HG03060 (cell line): ENCODE measurements around the gene RHOD.

ENCODE experiments used
- ATAC-seq: cut with Tn5 transposase; IDR thresholded peaks from one replicate; pipeline ENCODE4 v1.9.1; 2021; ENCODE audit warnings: low read depth, moderate number of reproducible peaks; ENCODE audit not compliant: unreplicated experiment

Gene RHOD

DNA sequence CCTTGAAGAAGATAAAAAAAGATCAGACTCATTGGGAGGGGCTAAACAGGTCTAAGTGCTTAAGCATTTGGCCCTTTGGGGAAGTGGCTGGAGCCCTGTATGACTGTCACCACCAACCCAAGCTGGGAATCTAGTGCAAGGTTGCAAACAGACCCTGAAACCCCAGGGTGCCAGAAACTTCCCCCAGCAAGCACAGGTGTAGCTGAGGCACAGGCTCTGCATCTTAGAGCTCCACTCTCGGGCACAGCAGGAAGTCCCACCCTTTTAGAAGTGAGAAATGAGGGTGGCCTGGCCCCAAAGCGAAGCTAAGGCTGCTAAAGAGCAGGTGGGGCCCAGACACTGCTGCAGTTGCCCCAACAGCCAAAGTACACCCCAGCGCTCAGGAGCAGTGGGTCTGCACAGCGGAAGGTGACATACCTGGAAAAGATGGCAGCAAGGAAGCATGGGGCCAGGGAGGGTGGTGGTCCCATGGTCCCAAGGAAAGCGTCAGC, 56.6 kb downstream of the RHOD start:
- ATAC-seq, result peak; percentile 42

DNA sequence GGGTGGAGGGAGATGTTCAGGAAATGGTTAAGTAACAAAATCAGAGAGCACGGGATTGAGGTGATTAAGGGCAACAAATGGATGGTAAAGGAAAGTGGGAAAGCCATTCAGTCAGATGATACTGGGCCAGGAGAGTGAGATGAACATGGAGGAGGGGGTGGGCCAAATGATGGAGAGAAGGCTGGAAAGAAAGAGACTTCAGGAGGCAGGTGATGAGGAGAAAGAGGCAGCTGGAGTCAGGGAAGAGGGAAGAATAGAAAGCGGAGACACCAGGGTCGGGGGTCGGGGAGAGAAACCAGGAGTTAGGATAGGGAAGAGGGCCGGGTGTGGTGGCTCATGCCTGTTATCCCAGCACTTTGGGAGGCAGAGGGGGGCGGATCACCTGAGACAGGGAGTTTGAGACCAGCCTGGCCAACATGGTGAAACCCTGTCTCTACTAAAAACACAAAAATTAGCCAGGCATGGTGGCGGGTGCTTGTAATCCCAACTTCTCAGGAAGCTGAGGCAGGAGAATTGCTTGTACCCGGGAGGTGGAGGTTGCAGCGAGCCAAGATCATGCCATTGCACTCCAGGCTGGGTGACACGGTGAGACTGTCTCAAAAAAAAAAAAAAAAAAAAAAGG, 57.7 kb downstream of the RHOD start:
- no peak for ATAC-seq

DNA sequence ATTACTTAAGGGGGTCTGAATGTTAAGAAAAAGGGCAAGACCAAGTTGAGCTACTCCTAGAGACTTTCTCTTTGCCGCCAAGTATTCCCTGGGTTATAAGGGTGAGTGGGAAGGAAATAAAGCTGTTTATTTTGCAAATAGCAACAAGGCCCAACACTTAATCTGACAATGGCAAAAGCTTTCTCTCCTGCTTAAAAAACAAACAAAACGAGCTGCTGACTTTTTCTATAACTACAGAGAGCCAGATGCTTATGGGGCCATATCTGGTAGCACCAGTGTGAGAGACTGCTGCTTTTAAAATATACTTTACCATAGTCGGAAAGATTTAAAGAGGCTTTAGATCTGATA, 60.1 kb downstream of the RHOD start:
- ATAC-seq, result no peak

DNA sequence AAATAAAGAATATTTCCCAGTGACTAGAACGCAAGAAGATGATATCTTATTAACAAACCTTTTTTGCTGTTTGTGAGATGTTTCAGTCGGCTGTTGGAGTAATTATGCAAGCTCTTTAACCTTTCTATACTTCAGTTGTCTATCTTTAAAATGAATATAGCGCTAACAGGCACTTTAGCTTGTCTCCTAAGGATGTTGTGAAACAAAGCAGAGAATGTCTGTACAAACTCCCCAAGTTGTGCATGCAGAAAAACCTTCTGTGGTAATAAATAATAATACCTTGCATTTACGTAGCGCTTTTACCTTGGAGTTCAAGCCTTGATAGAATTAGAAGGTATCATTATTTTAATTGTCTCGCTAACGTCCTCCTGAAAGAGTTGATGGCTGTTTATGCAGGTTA, 60.5 kb downstream of the RHOD start:
- no peak for ATAC-seq

DNA sequence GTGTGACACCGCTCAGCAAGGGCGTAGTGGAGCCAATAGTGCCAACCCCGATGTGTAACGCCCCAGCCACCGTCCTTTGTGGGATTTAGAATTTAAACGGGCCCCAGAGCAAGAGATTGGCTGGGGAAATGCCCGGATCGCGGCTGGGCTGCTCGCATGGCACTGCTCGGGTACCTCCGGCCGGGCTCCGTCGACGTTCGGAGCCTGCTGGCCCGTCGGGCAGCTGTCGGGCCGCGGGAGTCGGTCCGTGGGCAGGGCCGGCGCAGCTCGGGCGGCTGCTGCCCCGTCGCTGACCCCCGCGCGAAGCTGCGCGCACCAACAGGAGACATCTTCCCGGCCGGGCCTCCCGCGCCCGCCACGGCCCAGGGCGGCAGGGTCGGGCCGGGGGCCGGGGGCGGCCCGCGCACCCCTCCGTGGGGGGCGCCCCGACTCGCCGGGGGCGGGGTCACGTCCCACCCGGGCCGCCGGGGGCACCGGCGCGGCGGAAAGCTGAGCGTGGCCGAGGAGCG, 61.1 kb downstream of the RHOD start:
- no peak for ATAC-seq

DNA sequence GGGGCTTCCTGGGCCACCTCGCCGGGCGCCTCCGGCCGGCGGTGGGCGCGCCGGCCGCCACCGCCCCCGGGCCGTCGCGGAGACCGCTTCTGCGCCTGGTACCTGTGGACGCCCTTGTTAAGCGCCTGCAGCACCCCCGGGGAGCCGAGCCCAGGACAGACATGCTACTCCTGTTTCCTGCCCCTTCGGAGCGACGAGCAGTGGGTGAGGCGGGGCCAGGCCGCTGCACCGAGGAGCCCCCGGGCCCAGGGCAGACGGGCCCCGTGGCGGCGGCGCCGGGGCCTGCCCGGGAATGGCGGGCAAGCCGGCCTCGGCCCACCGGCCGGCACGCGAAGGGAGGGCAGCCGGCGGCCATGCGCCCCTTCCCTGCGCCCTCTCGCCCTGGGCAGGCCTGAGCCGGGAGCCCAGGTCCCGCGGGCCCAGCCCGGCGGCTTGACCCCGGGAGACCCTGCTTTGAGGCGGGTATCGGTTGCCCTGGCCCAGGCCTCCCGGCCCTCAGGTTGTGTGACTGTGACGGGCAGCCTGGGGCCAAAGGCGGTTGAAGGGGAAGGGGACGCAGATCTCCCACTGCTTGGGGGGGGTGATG, 61.6 kb downstream of the RHOD start:
- no peak for ATAC-seq

DNA sequence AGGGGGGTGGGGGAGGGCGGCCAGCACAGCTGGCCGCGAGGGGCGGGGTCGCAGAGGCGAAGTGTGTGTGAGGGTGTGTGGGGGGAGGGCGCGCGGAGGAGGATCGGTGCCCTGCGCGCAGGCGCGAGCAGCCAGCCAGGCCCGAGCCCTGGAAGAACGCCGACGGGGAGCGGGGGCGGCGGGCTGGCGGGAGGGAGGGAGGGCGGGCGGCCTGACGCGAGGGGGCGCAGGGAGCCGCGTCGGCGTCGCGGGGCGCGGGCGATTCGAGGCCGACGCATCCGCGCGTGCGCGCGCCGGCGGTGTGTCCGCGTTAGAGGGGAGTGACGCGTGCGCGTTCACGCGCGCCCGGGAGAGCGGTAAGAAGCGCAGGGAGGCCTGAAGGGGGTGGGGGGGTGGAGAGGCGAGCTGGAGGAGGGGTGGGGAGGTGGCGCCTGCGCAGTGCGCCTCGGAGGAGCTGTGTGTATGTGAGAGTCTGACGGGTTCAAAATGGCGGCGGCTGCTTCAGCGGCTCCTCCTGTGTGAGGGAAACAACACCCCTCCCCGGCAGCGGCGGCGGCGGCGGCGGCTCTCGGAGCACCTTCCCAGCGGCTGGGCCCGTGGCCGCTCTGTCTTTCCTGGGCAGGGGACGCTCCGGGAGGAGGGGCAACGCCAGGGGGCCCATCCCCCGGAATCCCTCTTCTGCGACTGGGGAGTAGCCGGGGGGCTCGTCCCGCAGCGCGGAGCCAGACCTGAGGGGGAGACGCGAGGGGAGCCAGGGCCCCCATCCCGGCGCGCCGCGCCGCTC, 62.3 kb downstream of the RHOD start, which contains the start of gene KDM2A:
KDM2A (plus strand) TSS at position 463 of the 784 bp plus-strand sequence. CDS start 2,054 bp downstream, outside the sequence.
- ATAC-seq, result peak; percentile 33

DNA sequence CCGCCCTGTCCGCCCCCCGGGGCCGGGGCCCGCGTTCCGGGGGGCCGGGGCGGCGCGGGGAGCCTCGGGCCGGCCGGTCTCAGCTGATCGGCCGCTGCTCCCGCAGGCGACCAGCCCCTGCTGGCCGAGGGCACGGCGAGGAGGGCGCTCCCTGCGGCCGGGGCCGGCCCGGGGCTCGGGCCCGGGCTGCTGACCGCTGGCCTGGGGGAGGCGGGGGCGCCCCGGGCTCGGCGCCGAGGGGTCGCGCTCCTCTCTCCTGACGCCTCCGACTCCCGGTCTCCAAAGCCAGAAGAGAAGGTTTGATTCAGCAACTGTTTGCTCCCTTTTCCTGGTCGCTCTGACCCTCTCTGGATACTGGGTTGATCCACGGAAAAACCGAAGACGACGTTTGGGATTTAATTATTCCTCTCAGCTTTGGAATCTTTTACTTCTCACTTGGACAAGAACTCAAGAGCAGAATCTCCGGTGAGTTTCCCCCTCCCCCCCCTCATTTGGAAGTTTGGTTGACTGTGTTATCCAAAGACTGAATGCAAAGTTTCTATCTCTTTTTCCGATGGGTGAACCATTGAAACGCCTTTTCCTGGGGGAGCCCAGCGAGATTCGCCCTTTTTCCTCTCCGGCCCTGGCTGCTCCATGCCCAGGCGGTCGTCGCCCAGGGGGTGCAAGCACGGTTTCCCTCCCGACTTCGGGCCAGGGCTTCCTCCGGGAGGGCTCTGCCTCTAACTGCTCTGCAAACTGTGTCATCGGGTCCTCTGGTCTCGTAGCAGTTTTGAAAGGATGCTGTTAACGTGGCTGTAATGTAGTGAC, 63.1 kb downstream of the RHOD start:
- ATAC-seq, result no peak

DNA sequence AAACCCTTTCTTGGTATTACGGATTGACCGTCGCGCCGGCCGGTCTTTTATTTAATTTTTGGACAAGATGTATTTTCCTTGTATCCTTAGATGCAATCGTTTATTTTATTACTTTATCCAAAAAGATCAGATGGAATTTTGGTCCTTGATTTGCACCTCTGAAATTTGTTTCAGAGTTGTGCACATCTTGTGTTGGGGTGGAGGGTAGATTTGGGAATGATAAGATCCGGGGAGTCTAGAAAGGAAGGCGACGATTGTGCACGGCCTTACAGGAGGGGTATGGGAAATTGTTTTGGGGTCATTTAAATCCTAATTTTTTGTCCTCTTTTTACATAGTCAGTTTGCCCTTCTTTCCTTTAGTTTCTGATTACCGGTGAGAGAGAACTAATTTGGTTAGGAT, 63.8 kb downstream of the RHOD start:
- ATAC-seq, result no peak

DNA sequence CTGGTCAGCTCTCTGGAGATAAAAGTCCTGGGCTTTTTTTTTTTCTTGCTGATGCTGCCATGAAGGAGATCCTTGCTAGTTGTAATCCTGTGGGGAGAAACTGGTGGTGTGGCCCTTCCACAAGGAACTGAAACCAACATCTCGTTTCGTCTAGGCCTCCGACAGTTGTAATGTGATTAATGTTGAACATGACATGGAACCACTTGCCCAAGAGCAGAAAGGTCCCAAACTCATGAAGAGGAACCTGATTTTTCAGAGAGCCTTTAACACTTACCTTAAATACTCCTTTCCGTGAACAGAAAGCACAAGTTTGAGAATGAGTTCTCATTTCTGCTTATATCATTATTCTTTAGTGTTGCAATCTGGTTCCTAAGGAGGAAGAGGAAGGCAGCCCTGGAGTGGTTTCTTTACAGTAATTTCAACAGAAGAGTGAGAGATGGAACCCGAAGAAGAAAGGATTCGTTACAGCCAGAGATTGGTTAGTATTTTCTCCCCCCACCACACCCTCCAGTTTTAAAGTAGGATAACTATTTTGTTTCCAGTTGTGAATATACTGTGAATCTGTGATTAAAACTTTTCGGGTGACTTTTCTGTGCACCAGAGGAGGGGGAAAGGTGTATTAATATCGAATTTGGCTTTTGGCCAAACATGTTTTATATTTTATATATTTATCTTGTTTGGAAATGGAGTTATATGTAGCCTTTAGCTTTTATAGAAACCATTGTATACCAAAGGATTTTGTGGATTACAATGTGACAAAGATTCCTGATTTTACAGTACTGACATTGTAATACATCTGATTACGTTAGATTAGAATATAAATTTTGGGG, 64.4 kb downstream of the RHOD start:
- no peak for ATAC-seq
